Right ventricle myocardium inferior (tissue), 1 donor: Measurements from ENCODE around the gene OLR1. TPM values are rescaled to one million over a fixed set of nuclear protein-coding genes. Genes with fewer than 3 reads are reported as not detected.
"Not testable (repeated sequence)": the region's sequence is repeated elsewhere in the genome, so short reads cannot be mapped to it uniquely, and the experiment has no call there.

Experiments
- ATAC-seq: fragments of 200-7000 bp; cut with Tn5 transposase; one replicate; pipeline ENCODE4 v1.9.1; 2020; ENCODE audit warnings: mild to moderate bottlenecking, moderate library complexity
- DNase-seq: peaks from one replicate; pipeline ENCODE4 v3.0.0; 2021; ENCODE audit errors: missing footprints
- intact Hi-C: fragments of 100-400 bp; cut with DNase I; formaldehyde crosslinking; loops from one replicate; pipeline ENCODE4 v1.11.0; 2022
- long read RNA-seq: library from polyadenylated mRNA; unstranded; transcript quantifications from one replicate; pipeline ENCODE4 v2.0.0, GENCODE V29; 2021
- total RNA-seq: library from RNA; stranded (reverse); fragmentation: NEBNext Ultra II Directional; extraction: Animal tissue kit (Norgen Biotek cat#: 25700); gene quantifications from one replicate; pipeline ENCODE4 v1.2.1, GENCODE V29; 2021
- donor health status: DM: no; HTN: yes; CAD: no; lungs with severe emphysema.

OLR1 gene
- total RNA-seq, result 0.24 TPM
- long read RNA-seq, result 0 reads

DNA sequence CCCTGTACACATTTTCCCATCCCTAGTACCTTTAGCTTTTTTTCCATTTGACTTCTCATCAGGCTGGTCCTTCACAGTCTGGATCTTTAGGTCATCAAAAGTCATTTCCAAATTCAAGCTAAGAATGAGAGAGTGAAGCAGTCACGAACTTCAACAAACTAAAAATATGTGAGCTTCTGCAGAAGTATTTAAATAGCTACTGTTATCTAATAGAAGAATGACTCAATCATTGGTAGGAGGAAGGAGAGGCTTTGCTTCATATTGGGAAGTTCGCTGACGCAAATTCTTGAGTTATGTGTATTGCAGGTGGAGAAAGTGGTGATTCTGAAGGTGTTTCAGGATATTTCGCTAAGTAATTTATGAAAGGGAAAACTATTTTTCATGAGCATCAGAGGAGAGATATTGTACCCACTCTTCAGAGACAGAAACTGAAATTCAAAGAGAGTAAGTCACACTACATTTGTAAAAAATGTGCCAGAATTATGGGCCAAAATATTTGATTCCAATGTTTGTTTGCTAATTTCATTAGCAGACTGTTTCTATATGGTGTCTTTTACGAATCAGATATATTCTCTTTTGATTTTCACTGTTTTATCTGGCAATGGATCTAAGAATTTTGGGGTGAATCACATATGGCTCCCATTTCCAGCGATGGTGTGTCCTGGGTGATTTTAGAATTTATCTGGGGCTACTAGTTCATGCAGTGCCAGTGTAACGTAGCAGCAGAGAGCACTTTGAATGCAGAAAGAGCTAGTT is at the start of gene OLR1:
TSS of gene OLR1 (minus strand) at position 160 of the 756 bp plus-strand sequence. CDS start at position 105, 55 bp downstream.
- no peak for ATAC-seq
- intact Hi-C loops, result no loop called here
- no peak for DNase-seq

DNA sequence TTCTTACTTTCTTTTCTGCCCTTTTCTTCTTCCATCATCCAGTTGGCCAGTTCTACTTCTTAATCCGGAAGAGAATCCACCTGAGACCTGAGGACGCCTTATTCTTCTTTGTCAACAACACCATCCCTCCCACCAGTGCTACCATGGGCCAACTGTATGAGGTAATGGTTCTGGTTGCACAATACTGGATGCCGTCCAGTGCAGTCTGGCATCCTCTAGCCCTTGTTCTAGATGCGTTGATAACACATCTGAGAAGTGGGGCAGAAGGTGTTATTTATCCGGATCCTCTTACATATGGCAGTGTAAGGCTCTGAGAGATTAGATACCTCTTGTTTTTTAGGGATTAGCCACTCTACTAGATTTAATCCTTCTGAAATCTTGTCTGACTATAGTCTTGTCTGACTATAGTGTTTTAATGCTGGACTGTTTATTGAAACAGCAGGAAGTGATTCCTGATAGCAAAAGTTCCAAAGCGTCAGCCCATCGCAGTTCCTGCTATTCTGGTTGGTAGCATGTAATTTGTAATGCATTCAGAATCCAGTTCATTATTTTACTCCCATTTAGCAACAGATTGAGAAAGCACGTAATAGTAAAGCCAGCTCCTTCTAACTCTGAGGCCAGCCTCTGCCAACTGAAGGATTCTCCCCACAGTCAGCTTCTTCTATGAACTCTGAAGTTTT is 48.6 kb upstream of the OLR1 start:
- ATAC-seq (peak; percentile 95), DNase-seq (peak; percentile 71)
- intact Hi-C loops, result no loop called here

DNA sequence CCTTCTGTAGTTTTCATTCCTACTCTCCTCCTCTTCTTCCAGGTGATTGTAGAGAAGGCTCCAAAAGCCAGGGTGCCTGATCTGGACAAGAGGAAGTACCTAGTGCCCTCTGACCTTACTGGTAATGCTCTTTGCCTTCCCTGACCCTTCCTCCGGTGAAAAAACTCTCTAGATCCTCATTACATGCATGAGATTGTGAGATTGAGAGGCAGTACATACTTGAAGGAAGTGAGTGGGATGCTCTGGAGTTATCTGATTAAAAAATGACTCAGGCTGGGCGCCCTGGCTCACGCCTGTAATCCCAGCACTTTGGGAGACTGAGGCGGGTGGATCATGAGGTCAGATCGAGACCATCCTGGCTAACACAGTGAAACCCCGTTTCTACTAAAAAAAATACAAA is 46.1 kb upstream of the OLR1 start:
- DNase-seq (no peak), ATAC-seq (no peak)
- intact Hi-C loops, result loop anchor here (10.0 kb wide), 2 partner anchors 63 to 147 kb away; no protein-coding TSS in a partner anchor

DNA sequence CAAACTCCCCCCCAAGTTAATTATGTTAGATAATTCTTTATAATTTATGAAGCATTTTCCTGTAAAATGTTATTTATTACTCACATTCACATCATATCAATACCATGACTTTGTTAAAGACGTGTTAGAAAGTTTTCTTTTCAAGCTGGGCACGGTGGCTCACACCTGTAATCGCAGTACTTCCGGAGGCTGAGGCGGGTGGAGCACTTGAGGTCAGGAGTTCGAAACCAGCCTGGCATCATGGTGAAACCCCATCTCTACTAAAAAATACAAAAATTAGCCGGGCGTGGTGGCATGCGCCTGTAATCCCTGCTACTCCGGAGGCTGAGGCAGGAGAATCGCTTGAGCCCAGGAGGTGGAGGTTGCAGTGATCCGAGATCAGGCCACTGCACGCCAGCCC is 44.0 kb upstream of the OLR1 start:
- not testable (repeated sequence) for DNase-seq, ATAC-seq
- intact Hi-C loops, result loop anchor here (10.0 kb wide), 2 partner anchors 61 to 149 kb away; no protein-coding TSS in a partner anchor

DNA sequence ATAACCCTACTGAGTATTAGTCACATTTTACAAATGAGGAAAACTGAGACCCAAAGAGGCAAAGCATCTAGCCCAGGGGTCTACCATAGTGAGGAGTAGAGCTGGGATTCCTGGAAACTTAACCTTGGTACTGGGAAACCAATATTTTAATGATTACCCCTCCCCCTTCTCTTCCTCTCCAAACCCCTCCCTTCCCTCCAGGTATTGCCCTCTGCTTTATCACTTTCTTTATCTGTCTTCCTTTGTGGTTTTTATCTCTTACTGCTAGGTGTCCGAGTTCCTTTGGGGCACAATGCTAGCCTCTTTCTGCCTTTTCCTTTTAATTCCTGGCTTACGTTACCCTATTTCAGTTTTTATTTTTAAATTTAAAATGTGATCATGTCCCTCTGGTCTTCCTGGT is 43.5 kb upstream of the OLR1 start:
- intact Hi-C loops, result loop anchor here (10.0 kb wide), 2 partner anchors 61 to 149 kb away; no protein-coding TSS in a partner anchor
- DNase-seq (no peak), ATAC-seq (no peak)

DNA sequence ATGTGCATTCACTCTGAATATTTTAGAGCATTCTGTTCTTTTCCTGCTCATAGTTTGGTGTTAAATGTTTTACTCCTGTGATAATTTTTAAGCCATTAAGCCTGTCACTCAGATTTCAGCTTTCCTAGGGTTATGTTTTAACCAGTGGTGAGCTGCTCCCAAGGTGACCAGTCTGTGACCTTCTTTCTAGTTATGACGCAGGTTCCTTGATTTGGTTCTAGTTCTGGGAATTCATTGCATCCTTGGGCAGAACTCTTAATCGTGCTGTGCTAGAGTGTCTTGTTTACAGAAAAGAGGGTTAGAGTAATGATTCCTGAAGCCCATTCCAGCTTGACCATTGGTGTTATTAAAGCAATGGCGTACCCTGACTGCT is 42.9 kb upstream of the OLR1 start:
- DNase-seq (no peak), ATAC-seq (no peak)
- intact Hi-C loops, result loop anchor here (5.0 to 10.0 kb wide), 4 partner anchors 60 to 957 kb away; partner anchors contain the start of genes SMIM10L1 and YBX3

DNA sequence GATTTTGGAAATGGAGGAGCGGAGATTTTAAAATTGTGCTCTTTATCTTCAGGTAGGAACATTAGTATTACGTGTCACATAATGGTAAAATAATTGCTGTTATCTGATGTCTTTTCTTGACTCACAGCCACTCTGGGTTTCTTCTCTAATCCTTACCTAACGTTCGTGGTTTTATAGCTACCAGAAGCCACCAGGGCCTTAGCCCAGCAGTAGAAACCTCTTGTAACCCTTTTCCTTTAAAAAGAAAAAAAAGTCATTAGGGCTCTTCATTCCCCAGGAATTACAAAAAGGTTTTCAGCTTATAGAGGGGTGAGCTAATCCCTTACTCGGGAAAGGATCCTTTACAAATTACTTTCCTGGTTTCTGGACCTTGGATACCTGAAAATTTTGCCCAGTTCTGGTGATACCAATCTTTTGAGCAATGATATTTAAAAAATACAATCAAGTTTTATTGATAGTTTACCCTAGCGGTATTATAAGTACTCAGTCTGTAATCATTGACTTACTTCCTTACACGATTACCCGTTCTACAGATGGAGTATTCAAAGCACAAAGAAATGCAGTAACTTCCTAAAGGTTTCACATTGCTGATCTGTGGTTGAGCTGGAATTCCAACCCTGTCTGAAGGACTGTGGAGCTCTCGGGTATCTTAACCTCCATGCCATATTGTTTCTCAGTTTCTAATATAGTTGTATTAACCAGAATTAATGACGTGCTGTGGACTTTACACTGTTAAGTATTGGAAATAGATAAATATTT is 42.4 kb upstream of the OLR1 start:
- ATAC-seq, result no peak
- intact Hi-C loops, result loop anchor here (5.0 to 10.0 kb wide), 4 partner anchors 60 to 958 kb away; partner anchors contain the start of genes SMIM10L1 and YBX3
- no peak for DNase-seq

DNA sequence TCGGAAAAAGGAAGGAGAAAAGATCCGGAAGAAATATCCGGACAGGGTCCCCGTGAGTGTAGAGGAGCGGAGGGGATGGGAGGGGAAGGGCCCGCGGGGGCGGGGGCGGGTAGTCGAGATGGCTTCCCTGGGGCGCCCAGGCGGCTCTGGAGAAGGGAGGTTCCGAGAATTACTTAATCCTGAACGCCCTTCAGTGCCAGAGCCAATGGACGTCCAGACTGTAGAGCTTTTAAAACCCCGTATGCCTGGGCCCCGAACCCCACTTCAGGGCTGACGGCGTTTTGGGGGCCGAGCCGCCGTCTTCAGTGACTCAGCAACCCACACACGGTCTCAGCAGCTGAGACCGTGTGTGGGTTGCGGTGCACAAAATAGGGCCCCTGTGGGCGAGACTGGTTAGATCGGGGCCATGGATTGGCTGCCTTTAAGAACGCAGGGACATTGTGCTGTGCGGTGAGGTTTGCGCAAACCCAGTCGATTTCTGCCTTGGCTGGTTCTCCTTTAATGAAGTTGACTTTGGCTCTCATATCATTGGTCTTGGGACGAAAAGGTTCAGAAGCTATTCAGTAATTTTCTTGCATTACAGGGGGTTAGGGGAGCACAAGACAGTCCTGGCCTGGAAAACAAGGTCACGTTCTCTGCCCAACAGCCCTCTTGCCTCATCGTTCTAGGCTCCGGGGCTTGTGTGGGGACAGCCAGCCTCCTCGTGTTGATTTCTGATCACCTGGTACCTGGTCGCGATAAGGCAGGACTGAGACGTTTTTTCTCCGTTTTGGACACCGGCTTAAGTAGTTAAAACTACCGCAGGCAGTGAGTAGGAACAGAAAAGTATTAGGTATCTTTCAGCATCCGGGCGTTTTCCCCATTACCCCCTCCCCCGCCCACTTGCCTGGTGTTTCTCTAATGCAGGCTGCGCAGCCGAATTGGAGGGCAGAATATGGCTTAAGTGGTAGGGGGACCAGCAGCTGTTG is 41.5 kb upstream of the OLR1 start:
- peak; percentile 71 for ATAC-seq
- intact Hi-C loops, result loop anchor here (5.0 to 10.0 kb wide), 4 partner anchors 59 to 959 kb away; partner anchors contain the start of genes SMIM10L1 and YBX3
- peak; percentile 85 for DNase-seq

DNA sequence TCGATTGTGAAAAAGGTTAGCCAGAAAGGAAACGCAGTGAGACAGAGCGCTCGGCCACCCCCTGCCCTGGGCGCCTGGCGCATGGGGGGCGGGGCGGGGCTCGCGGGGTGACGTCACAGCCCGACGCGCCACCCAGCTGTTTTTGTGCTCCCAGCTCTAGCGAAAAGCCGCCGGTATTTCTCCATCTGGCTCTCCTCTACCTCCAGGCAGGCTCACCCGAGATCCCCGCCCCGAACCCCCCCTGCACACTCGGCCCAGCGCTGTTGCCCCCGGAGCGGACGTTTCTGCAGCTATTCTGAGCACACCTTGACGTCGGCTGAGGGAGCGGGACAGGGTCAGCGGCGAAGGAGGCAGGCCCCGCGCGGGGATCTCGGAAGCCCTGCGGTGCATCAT is 40.8 kb upstream of the OLR1 start, which contains the start of gene GABARAPL1:
TSS of gene GABARAPL1 (plus strand) at position 139 of the 393 bp plus-strand sequence. CDS start at position 392, 253 bp downstream.
- ATAC-seq, result peak; percentile 89
- intact Hi-C loops, result loop anchor here (5.0 to 10.0 kb wide), 4 partner anchors 58 to 960 kb away; partner anchors contain the start of genes SMIM10L1 and YBX3
- peak; percentile 94 for DNase-seq

DNA sequence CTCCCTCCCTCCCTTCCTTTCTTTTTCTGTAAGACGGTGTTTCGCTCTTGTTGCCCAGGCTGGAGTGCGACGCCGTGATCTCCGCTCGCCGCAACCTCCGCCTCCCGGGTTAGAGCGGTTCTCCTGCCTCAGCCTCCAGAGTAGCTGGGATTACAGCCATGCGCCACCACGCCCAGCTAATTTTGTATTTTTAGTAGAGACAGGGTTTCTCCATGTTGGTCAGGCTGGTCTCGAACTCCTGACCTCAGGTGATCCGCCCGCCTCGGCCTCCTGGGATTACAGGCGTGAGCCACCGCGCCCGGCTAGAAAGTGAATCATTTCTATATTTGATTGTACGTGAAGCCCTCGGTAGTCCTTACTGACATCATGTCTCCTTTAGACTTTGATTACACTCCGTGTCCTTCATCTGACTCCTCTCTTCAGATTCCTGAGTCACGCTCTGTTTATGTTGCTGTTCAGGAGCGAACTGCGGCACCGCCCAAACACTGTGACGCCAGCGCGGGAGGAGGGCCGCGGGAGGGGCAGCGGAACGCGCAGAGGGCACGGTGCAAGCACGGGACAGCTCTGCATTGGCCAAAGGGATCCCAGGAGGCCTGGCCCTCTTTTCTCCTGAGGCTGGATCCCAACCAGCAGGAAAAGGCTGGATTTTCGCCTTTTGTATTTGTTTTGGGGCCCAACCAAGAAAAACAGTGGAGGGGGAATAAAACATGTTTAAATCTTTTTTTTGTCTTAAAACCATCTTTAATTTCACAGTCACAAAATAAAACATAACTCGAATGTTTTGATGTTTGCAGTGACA is 40.2 kb upstream of the OLR1 start:
- peak; percentile 98 for DNase-seq
- ATAC-seq, result peak; percentile 96
- intact Hi-C loops, result loop anchor here (5.0 to 10.0 kb wide), 4 partner anchors 57 to 960 kb away; partner anchors contain the start of genes SMIM10L1 and YBX3

DNA sequence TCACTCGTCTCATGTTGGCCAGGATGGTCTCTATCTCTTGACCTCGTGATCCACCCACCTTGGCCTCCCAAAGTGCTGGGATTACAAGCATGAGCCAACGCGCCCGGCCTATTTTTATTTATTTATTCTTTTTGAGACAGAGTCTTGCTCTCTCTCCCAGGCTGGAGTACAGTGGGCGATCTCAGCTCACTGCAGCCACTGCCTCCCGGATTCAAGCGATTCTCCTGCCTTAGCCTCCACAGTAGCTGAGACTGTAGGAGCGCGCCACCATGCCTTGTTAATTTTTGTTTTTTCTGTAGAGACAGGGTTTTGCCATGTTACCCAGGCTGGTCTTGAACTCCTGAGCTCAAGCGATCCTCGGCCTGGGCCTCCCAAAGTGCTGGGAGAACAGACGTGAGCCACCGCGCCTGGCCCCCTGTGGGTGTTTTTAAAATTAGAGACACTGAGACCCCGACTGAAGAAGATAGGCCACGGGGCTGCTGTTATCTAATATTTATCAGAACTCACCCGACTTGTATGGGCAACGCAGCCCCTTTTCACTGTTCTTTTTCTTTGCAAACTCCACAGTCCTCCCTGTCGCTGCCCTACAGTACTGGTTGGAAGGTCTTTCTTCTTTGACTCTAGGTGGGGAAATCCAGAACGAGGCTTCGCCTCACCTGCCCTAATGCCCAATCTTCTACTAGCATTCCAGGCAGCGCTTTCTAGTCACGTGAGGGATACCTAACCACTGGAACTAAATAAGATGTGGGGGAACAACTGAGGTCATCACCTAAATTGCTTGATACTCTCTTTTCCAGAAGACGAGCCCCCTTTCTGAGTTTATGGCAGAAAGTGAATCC is 39.4 kb upstream of the OLR1 start:
- intact Hi-C loops, result loop anchor here (5.0 to 10.0 kb wide), 4 partner anchors 57 to 961 kb away; partner anchors contain the start of genes SMIM10L1 and YBX3
- ATAC-seq (no peak), DNase-seq (no peak)

DNA sequence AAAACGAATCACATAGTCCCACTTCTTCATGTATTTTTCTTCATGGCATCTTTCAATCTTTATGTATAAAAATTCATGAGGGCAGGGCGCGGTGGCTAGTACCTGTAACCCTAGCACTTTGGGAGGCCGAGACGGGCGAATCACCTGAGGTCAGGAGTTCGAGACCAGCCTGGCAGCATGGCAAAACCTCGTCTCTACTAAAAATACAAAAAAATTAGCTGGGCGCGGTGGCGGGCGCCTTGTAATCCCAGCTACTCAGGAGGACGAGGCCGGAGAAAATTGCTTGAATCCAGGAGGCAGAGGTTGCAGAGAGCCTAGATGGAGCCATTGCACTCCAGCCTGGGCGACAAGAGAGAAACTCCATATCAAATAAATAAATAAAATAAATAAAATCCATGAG is 38.3 kb upstream of the OLR1 start:
- DNase-seq (no peak), ATAC-seq (no peak)
- intact Hi-C loops, result loop anchor here (5.0 to 10.0 kb wide), 4 partner anchors 55 to 962 kb away; partner anchors contain the start of genes SMIM10L1 and YBX3

DNA sequence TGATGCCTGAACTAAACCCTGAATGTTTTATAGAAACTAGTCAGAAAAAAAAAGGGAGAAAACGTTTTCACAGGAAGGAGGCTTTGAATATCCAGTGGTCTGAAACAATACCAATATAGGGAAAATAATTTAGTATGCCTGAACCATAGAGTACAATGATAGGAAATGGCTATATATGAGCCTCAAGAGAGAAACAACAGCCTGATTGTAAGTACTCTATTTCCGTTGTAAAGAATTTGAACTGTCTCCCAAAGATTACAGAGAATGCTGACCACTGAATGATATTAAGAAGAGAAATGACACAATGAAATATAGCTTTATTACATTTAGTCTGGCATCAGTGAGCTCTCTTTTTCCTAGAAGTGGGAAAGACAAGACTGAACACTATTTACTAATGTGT is 35.2 kb upstream of the OLR1 start:
- intact Hi-C loops, result no loop called here
- ATAC-seq (no peak), DNase-seq (no peak)

DNA sequence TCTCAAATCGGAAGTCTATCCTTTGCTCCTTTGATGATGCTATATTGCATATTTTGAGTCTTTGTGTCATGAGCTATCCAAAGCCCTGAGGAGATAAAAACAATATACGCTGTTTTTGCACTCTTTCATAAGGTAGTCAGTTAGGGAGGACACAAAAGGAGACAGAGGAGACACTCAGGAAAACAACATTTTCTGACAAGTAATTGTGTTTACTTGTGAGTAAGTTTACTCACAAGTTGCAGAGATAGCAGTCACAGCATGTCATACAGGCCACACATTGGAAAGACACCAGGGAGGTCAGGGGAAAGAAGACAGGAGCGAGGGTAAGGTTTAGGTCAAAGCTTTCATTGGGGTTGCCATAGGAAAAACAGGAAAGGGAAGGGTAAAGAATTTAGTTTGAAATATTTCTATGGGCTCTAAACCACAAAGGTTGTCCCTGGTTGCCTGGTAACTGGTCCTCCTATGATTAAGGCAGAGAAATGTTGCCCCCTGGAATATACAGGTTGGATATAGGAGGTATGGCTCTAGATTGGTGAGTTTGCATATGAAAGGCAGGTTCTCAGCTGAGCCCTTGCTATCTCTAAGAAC is 33.4 kb upstream of the OLR1 start:
- DNase-seq (no peak), ATAC-seq (no peak)
- intact Hi-C loops, result no loop called here

DNA sequence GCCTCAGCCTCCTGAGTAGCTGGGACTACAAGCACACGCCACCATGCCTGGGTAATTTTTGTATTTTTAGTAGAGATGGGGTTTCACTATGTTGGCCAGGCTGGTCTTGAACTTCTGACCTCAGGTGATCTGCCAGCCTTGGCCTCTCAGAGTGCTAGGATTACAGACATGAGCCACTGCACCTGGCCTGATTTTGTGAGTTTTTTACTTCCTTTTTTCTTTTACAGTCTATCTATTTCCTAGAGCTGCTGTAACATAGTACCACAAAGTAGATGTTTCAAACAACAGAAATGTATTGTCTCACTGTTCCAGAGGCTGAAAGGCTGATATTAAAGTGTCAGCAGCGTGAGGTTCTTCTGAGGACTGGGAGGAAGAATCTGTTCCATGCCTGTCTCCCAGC is 32.6 kb upstream of the OLR1 start:
- ATAC-seq, DNase-seq, intact Hi-C loops: not testable (repeated sequence)
